ENCODE measurements around the gene CDK6. TPM values are rescaled to one million over a fixed set of nuclear protein-coding genes. Genes with fewer than 3 reads are reported as not detected.
A peak's percentile ranks its signal among the peaks of the same experiment; 100 is the strongest.

Gene CDK6
- polyA plus RNA-seq, 2 of the 4 experiments (the other 2 are of a cell fraction) = 13.6 to 25.9 TPM

DNA sequence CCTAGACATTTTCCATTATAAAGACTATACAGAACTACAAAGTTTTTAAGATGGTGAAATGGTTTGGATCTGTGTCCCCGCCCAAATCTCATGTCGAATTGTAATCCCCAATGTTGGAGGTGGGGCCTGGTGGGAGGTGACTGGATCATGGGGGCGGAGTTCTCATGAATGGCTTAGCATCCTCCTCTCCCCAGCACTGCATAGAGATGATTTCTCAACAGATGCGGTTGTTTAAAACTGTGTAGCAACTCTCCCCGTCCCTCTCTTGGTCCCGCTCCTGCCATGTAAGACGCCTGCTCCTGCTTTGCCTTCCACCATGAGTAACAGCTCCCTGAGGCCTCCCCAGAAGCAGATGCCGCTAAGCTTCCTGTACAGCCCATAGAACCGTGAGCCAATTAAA, 247.8 kb downstream of the CDK6 start:
- ATAC-seq (no peak), FAIRE-seq (no peak), DNase-seq (ENCODE audit: low read depth in 1 of 2, low spot score in 1 of 2) (peak in 1 of 2 experiments; percentile 26)
- Histone ChIP-seq H3K9me3 (no peaks in the 10 kb centered on the region), H3K4me3 (peak overlapping the region; percentile 82), H3K27ac (peak overlapping the region in 1 of 2 experiments; percentile 99; a peak in 2 of 6 replicates), H3K4me2 (peak overlapping the region; percentile 87), H3K4me1 (peaks cover 38% of the 10 kb centered on the region)
- CTCF ChIA-PET = interaction anchor here (1.2 to 6.1 kb wide), 4 partner anchors 14 to 24 kb away, joined by 5 to 42 read pairs (median 20); no protein-coding TSS in a partner anchor
- TF ChIP-seq SMC3 (IDR thresholded peaks at IDR 0.05) (no peak), TFCP2L1 (CRISPR knock-in tag; IDR thresholded peaks at IDR 0.05) (no peak), NPAS2 (CRISPR knock-in tag; IDR thresholded peaks at IDR 0.05; ENCODE audit: borderline replicate concordance) (no peak), RNF2 (IDR thresholded peaks at IDR 0.05; ENCODE audit: borderline replicate concordance, low read depth) (no peak)
- POLR2A ChIA-PET = interaction anchor here (1.6 kb wide), 1 partner anchor 60 kb away, joined by 5 read pairs; the partner anchor contains the start of genes PEX1 and RBM48
- WGBS (ENCODE audit: missing lambda C conversion rate) = 86% methylated on average over 9 of the region's 9 CpGs

GRCh38 chr7:92586841-92587240, 249.5 kb downstream of the CDK6 start:
- no peak for FAIRE-seq

GRCh38 chr7:92586403-92586802, 250.0 kb downstream of the CDK6 start:
- Histone ChIP-seq H3K4me1 (peaks cover 38% of the 10 kb centered on the region), H3K4me3 (peak overlapping the region; percentile 0; the same call in 1 of the 3 replicates), H3K27ac (peak overlapping the region; percentile 47 to 72), H3K9me3 (no peaks in the 10 kb centered on the region), H3K4me2 (peak overlapping the region; percentile 75)
- FAIRE-seq (no peak), ATAC-seq (no peak), DNase-seq (ENCODE audit: low read depth in 1 of 2, low spot score in 1 of 2) (no peak)
- POLR2A ChIA-PET = no interaction called here
- TF ChIP-seq, protein P1, sequence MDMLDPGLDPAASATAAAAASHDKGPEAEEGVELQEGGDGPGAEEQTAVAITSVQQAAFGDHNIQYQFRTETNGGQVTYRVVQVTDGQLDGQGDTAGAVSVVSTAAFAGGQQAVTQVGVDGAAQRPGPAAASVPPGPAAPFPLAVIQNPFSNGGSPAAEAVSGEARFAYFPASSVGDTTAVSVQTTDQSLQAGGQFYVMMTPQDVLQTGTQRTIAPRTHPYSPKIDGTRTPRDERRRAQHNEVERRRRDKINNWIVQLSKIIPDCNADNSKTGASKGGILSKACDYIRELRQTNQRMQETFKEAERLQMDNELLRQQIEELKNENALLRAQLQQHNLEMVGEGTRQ (IDR thresholded peaks at IDR 0.05) = no peak
- TF ChIP-seq CEBPB (IDR thresholded peaks at IDR 0.05) (peak; percentile 87 to 88; a peak in 3 of 4 replicates), MYC (IDR thresholded peaks at IDR 0.05; ENCODE audit: borderline replicate concordance, low read length) (no peak), MAZ (IDR thresholded peaks at IDR 0.05; ENCODE audit: borderline replicate concordance, low read depth, low read length) (no peak), MAFK (IDR thresholded peaks at IDR 0.05; ENCODE audit: partially characterized antibody) (no peak), RNF2 (IDR thresholded peaks at IDR 0.05; ENCODE audit: borderline replicate concordance, low read depth) (no peak), NPAS2 (CRISPR knock-in tag; IDR thresholded peaks at IDR 0.05; ENCODE audit: borderline replicate concordance) (no peak)
- CTCF ChIA-PET = no interaction called here

More at GRCh38 chr7:92586841-92587240, 249.5 kb downstream of the CDK6 start:
- no peak for DNase-seq (ENCODE audit: low read depth in 1 of 2, low spot score in 1 of 2)
- TF ChIP-seq ZNF302 (CRISPR knock-in tag; IDR thresholded peaks at IDR 0.05) = no peak
- no peak for TF ChIP-seq PBX3 (IDR thresholded peaks at IDR 0.05)
- TF ChIP-seq JUN (IDR thresholded peaks at IDR 0.05) = no peak
- WGBS (ENCODE audit: missing lambda C conversion rate) = 52% methylated on average over 4 of the region's 4 CpGs
- ChIA-PET CTCF (interaction anchor here (0.9 to 1.4 kb wide), 2 partner anchors 7 to 34 kb away, joined by 3 to 4 read pairs; no protein-coding TSS in a partner anchor), POLR2A (no interaction called here)
- Histone ChIP-seq H3K4me2 (peak overlapping the region; percentile 75), H3K4me1 (peaks cover 38% of the 10 kb centered on the region), H3K4me3 (peak overlapping the region; percentile 0; the same call in 1 of the 3 replicates), H3K27ac (peak overlapping the region; percentile 47 to 72), H3K9me3 (no peaks in the 10 kb centered on the region)
- no peak for ATAC-seq

DNA sequence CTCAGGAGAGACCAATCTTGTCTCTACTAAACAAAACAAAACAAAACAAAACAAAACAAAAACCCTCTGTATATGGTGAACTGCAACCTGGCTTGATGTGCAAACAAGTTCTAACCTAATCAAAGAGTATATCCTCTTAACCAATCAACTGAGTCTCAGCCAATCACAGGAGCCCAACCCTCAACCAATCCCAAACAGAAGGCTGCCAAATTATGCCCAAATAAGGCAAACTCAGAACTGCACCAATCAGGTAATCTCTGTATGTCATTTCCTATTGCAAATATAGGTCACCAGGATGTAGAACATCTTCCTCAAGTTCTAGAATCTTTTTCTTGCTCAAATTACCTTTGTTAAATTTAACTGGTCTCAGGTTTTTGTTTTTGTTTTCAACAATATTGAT, 251.4 kb downstream of the CDK6 start:
- Histone ChIP-seq H3K4me2 (peak overlapping the region; percentile 75; the same call in 1 of the 3 replicates), H3K4me3 (no peak overlapping the region), H3K4me1 (peaks cover 38% of the 10 kb centered on the region), H3K27ac (no peak overlapping the region; a peak in 1 of 6 replicates), H3K9me3 (no peaks in the 10 kb centered on the region)
- peak; percentile 85 for TF ChIP-seq ZFP36 (IDR thresholded peaks at IDR 0.05; ENCODE audit: borderline replicate concordance, partially characterized antibody)
- no peak for TF ChIP-seq KDM1A (IDR thresholded peaks at IDR 0.05; ENCODE audit: low read depth)
- ChIA-PET CTCF (interaction anchor here (0.8 kb wide), 1 partner anchor 35 kb away, joined by 3 read pairs; no protein-coding TSS in a partner anchor), POLR2A (no interaction called here)
- FAIRE-seq (no peak), DNase-seq (ENCODE audit: low read depth in 1 of 2, low spot score in 1 of 2) (peak in 1 of 2 experiments; percentile 68), ATAC-seq (no peak; a peak in 1 of 6 replicates)

GRCh38 chr7:92582948-92583347, 253.4 kb downstream of the CDK6 start:
- CTCF ChIA-PET = no interaction called here
- TF ChIP-seq FOSL2 (IDR thresholded peaks at IDR 0.05) (no peak), FOSL2 (CRISPR knock-in tag; IDR thresholded peaks at IDR 0.05) (no peak), CHD2 (IDR thresholded peaks at IDR 0.05; ENCODE audit: low read length, partially characterized antibody) (no peak), ZSCAN20 (CRISPR knock-in tag; IDR thresholded peaks at IDR 0.05) (no peak), RNF2 (IDR thresholded peaks at IDR 0.05; ENCODE audit: borderline replicate concordance, low read depth) (no peak), MYC (IDR thresholded peaks at IDR 0.05; ENCODE audit: borderline replicate concordance, low read length) (no peak), ZC3H11A (IDR thresholded peaks at IDR 0.05) (no peak), E2F6 (IDR thresholded peaks at IDR 0.05; ENCODE audit: borderline replicate concordance, low read depth) (no peak), FOXS1 (CRISPR knock-in tag; IDR thresholded peaks at IDR 0.05) (no peak), HOXA7 (CRISPR knock-in tag; IDR thresholded peaks at IDR 0.05) (no peak), NR3C1 (IDR thresholded peaks at IDR 0.05) (no peak), TP53 (CRISPR knock-in tag; IDR thresholded peaks at IDR 0.05) (no peak), EP300 (IDR thresholded peaks at IDR 0.05) (no peak)
- TF ChIP-seq, protein P1 (IDR thresholded peaks at IDR 0.05) = no peak

More at GRCh38 chr7:92582948-92583347, 253.4 kb downstream of the CDK6 start:
- H3K4me2 ChIP-seq = no peak overlapping the region
- DNase-seq (ENCODE audit: low read depth in 1 of 2, low spot score in 1 of 2) = no peak
- H3K9me3 ChIP-seq = no peaks in the 10 kb centered on the region
- no peak for ATAC-seq
- no peak overlapping the region for H3K4me3 ChIP-seq
- FAIRE-seq = no peak
- H3K4me1 ChIP-seq = peaks cover 27% of the 10 kb centered on the region
- no peak overlapping the region for H3K27ac ChIP-seq
- POLR2A ChIA-PET = no interaction called here
- 91% methylated on average over 1 of the region's 1 CpG for WGBS (ENCODE audit: missing lambda C conversion rate)

Measured in A549 (cell line).